Fibroblast of lung (primary cell): ENCODE data around the gene BCL2L11.

ENCODE experiments used
- EZH2 ChIP-seq: IDR thresholded peaks from 2 replicates; pipeline ENCODE4 v1.5.1; 2012; ENCODE audit warnings: low read length, control low read depth, mild to moderate bottlenecking; ENCODE audit errors: missing control alignments
- TF ChIP-seq, protein P1 (sequence below), 2 donors: IDR thresholded peaks in 1 of 2; conservative IDR thresholded peaks in 1 of 2; 1 replicate in 1 of 2; 2 replicates in 1 of 2; pipeline ENCODE4 v1.5.1; 2011 to 2012; ENCODE audit warnings: low read length in 2 of 2, control low read depth in 1 of 2, inconsistent platforms in 1 of 2, low read depth in 1 of 2, mild to moderate bottlenecking in 1 of 2

DNA sequence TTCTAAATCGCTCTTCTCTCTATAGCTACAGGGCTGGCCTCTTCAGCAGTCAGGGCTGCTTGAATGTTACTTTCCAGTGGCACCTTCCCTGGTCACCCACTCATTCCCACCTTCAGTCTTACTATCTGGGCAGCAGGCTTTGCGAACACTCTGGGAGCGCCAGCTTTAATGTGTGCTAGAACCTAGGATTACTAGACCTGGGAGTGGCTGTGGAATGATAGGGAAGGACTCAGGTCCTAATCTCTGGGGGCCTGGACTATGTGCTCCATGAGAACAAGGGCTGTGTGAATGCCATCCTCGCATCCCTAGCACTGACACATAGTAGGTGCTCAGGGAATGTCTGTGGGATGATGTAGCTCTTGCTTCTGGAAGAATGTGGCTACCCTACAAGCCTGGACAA, 57.6 kb downstream of the BCL2L11 start:
- TF ChIP-seq, protein P1, sequence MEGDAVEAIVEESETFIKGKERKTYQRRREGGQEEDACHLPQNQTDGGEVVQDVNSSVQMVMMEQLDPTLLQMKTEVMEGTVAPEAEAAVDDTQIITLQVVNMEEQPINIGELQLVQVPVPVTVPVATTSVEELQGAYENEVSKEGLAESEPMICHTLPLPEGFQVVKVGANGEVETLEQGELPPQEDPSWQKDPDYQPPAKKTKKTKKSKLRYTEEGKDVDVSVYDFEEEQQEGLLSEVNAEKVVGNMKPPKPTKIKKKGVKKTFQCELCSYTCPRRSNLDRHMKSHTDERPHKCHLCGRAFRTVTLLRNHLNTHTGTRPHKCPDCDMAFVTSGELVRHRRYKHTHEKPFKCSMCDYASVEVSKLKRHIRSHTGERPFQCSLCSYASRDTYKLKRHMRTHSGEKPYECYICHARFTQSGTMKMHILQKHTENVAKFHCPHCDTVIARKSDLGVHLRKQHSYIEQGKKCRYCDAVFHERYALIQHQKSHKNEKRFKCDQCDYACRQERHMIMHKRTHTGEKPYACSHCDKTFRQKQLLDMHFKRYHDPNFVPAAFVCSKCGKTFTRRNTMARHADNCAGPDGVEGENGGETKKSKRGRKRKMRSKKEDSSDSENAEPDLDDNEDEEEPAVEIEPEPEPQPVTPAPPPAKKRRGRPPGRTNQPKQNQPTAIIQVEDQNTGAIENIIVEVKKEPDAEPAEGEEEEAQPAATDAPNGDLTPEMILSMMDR (conservative IDR thresholded peaks at IDR 0.05 in 1 of 2, IDR thresholded peaks at IDR 0.05 in 1 of 2; ENCODE audit: low read depth in 1 of 2, low read length in 2 of 2), result no peak
- no peak for TF ChIP-seq EZH2
